Measurements from ENCODE around the gene RFT1. TPM values are rescaled to one million over a fixed set of nuclear protein-coding genes. Genes with fewer than 3 reads are reported as not detected.

The RFT1 gene
- total RNA-seq, 4 donors from 2014 or later: 8.6 to 16.1 (median 15.5) TPM

GRCh38 chr3:53045518-53046170, 84.6 kb downstream of the RFT1 start, which contains the start of gene SFMBT1:
TSS of gene SFMBT1 (minus strand) at chr3:53046073. CDS start at chr3:52969128, 76,945 bp downstream.
- H3K4me3 ChIP-seq (ENCODE audit: low read depth, poor library complexity, severe bottlenecking): peak within 1 kb of the TSS; percentile 82
- DNase-seq (ENCODE audit: low spot score in 2 of 2): peak; percentile 17 to 91
- intact Hi-C loops (cut with DNase I; ENCODE audit: low total_unique reads): no loop called here
- WGBS, 2 donors: 1% methylated on average over 57 to 66 of the region's 117 CpGs
- no peak for TF ChIP-seq POLR2A (IDR thresholded peaks at IDR 0.05)
- TF ChIP-seq CTCF (IDR thresholded peaks at IDR 0.05): no peak

- H3K4me3 ChIP-seq (ENCODE audit: low read depth, poor library complexity, severe bottlenecking): peak overlapping the region; percentile 66
- intact Hi-C loops (cut with DNase I; ENCODE audit: low total_unique reads): no loop called here
- no peak for DNase-seq (ENCODE audit: low spot score in 2 of 2)
- TF ChIP-seq POLR2A (IDR thresholded peaks at IDR 0.05) (no peak), CTCF (IDR thresholded peaks at IDR 0.05) (no peak)
- 1% methylated on average over 30 to 47 of the region's 101 CpGs for WGBS, 2 donors
These were observed 85.3 kb downstream of the RFT1 start for GRCh38 chr3:53044711-53045517.

- intact Hi-C loops (cut with DNase I; ENCODE audit: low total_unique reads): no loop called here
- no peak for DNase-seq (ENCODE audit: low spot score in 2 of 2)
- 43 to 46% methylated on average over 11 of the region's 11 CpGs for WGBS, 2 donors
- no peak for TF ChIP-seq POLR2A (IDR thresholded peaks at IDR 0.05)
- no peak for TF ChIP-seq CTCF (IDR thresholded peaks at IDR 0.05)
- H3K4me3 ChIP-seq (ENCODE audit: low read depth, poor library complexity, severe bottlenecking): no peak overlapping the region
These were observed 85.9 kb downstream of the RFT1 start for GRCh38 chr3:53044371-53044710.

GRCh38 chr3:53043738-53044137, 86.5 kb downstream of the RFT1 start:
- 88 to 93% methylated on average over 2 of the region's 2 CpGs for WGBS, 2 donors
- H3K4me3 ChIP-seq (ENCODE audit: low read depth, poor library complexity, severe bottlenecking): no peak overlapping the region

GRCh38 chr3:53042651-53043050, 87.6 kb downstream of the RFT1 start:
- 78 to 83% methylated on average over 3 of the region's 3 CpGs for WGBS, 2 donors
- intact Hi-C loops (cut with DNase I; ENCODE audit: low total_unique reads): no loop called here
- DNase-seq (ENCODE audit: low spot score in 2 of 2): no peak
- no peak for TF ChIP-seq CTCF (IDR thresholded peaks at IDR 0.05)
- TF ChIP-seq POLR2A (IDR thresholded peaks at IDR 0.05): no peak
- H3K4me3 ChIP-seq (ENCODE audit: low read depth, poor library complexity, severe bottlenecking): no peak overlapping the region

More at GRCh38 chr3:53043738-53044137, 86.5 kb downstream of the RFT1 start:
- intact Hi-C loops (cut with DNase I; ENCODE audit: low total_unique reads): no loop called here
- DNase-seq (ENCODE audit: low spot score in 2 of 2): no peak
- TF ChIP-seq POLR2A (IDR thresholded peaks at IDR 0.05) (no peak), CTCF (IDR thresholded peaks at IDR 0.05) (no peak)

All from lower leg skin (tissue), 4 donors.